GM08714 (cell line): ENCODE data around the gene PSRC1.
"Not testable (repeated sequence)": the region's sequence is repeated elsewhere in the genome, so short reads cannot be mapped to it uniquely, and the experiment has no call there.

ENCODE experiments used
- H3K4me3 ChIP-seq: fragments of 200-500 bp; sonication (Bioruptor generic); 2 replicates; pipeline ENCODE4 v1.5.1; 2014; ENCODE audit warnings: mild to moderate bottlenecking, low read length, inconsistent platforms
- ZNF274 ChIP-seq: IDR thresholded peaks from 2 replicates; pipeline ENCODE4 v1.6.1; 2012; ENCODE audit warnings: mild to moderate bottlenecking, low read depth, low read length

PSRC1 gene

DNA sequence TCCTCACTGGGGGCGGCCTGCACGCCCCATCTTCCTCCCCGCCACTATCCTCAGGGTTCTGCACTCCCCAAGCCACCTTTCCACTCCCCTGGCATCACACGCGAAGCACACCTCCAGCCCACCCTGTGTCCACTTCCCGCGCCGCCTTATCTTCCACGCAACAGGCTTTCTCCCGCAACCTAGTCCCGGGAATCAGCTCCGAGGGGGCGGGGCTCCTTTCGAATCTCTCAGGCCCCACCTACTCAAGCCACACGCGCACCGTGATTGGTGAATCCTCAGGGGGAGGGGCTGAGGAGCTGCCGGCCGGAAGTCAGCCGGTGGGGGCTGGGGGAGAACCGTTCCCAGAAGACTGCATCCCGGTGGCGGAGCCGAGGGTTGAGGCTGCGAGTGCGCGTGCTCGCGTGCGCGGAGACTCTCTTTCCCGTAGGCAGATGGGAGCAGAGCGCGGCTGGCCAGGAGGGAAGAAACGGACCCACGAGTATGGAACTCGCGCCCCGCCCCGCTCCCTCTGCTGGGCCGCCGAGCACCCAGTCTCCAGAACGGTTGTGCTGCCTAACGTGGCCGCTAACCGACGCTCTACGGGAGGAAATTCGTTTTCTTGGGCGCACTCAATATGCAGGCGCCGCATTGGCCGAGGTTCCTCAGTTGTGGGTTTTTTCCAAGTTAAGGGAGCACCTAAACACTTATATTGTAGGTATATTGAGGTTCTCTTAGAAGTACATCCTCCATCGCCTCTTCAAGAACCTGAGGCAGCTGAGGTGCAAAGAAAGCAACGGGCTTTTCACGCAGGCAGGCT lies at the start of gene PSRC1:
TSS of gene PSRC1 (minus strand) at position 194 of the 796 bp plus-strand sequence.
- H3K4me3 ChIP-seq, result peak within 1 kb of the TSS; percentile 71
- TF ChIP-seq ZNF274, result no peak

DNA sequence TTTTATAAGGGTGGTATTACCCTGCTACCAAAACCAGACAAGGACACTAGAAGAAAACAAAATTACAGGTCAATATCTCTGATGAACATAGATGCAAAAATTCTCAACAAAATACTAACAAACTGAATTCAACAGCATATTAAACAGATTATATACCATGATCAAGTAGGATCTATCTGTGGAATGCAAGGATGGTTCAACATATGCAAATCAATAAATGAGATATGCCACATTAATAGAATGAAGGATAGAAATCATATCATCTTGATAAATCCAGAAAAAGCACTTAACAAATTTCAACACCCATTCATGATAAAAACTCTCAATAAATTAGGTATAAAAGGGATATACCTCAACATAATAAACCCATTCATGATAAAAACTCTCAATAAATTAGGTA lies 48.2 kb upstream of the PSRC1 start:
- H3K4me3 ChIP-seq, result no peak overlapping the region
- TF ChIP-seq ZNF274, result no peak

DNA sequence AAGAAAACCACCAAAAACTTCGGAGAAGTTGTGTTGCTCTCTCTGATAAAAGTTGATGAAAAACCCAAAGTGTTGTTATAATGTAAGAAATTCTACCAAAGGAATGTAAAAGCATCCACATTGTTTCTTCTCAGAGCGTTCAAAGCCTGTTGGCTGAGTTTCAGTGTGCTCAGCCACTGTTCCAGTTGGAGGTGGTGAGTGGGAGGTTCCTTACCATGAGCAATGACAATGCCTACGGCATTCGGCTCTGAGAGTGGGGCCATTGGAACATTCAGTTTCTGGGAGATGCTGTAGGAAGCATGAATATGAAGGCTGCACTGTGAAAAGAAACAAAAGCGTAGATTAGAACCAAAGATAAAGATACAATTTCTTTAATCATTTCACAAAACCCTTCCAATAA lies 44.3 kb upstream of the PSRC1 start:
- H3K4me3 ChIP-seq, result no peak overlapping the region
- no peak for TF ChIP-seq ZNF274

DNA sequence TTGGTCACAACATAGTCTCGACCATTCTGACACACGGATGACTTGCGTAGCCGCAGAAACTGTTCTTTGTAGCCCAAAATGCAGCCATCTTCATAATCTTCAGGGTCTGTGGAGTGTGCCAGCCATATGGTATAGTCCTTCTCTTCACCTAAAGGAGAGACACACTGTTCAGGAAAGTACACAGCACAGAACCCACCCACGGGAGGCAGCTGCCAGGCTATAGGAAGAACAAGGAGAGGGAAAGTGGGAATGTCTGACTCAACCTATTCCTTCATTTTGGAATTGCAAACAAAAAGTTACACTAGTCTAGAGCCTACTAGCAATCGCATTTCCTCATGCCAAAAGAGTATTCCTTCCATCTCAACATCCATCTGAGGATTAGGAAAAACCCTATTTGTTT lies 40.0 kb upstream of the PSRC1 start:
- no peak overlapping the region for H3K4me3 ChIP-seq
- no peak for TF ChIP-seq ZNF274

DNA sequence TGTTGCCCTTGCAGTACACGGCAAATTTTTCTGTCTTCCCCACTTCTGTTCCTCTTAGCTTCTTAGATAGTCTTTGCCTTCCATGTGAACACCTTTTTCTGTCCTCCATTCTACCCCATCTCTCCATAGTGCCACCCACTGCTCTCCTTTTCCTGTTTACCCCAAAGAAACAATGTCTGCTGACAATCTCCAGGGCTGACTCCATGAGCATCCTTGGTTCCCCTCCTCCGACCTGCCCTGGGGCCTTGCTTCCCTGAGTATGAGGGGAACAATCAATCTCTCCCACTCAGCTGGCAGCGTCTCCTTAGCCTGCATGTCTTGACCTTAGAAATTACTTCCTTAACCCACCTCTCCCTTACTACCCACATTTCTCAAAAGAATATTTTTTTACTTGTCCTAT lies 36.2 kb upstream of the PSRC1 start:
- H3K4me3 ChIP-seq, result no peak overlapping the region
- TF ChIP-seq ZNF274, result no peak

DNA sequence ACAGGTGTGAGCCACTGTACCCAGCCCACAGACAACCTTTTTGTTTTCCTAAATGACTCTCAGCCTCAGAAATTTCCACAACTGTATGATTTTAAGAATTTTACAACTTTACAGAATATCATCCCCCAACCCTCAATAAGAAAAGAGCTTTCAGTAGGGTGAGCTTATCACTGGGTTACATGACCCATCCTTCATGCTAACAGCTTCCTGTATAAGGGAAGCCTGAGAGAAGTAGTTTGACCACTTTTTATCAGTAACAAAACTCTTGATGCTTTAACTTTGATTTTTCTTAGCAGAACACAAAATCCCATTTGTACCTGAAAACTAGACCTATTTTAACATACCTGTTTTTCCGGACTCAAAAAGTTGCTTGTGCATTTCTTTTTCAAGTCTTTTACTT lies 33.6 kb upstream of the PSRC1 start:
- H3K4me3 ChIP-seq, result no peak overlapping the region
- TF ChIP-seq ZNF274, result 0 out of 2 replicates have a peak, but pooled peaks have one; percentile 5

DNA sequence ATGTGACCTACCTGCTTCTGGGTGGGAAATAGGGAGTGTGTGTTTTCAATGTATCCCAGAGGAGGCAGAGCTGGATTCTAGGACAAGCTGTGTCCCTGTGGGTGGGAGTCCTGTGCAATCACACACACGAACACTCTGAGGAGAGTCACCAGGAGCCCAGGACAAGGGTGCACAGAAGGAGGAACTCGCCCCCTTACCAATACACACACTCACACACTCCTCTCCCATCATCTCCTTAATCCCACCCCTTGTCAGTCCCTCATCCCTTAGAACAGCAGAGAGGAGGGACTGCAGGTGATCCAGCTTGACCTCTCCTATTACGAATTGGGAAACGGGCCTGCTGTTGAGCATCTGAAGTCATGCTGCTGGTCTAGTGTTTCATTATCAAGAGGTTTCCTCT lies 32.3 kb upstream of the PSRC1 start:
- no peak for TF ChIP-seq ZNF274
- H3K4me3 ChIP-seq, result no peak overlapping the region

DNA sequence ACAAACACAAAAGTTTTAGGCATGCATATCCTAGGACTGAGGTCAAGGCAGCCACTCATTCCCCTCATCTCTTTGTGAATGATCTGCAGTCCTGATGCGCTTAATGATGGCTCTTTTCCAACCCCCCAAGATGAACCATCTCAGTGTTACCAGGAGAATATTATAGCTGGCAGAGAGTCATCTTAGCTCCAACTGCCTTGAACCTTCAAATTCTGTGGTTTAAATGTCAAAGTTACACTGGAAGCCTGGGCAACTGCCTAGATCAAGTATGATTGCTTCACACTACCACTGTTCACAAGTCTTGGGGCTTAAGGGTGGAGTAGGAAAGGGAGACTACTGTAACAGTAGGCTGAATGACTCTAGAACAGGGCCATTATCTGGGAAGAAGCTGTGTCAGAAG lies 31.9 kb upstream of the PSRC1 start:
- TF ChIP-seq ZNF274, result no peak
- H3K4me3 ChIP-seq, result no peak overlapping the region

DNA sequence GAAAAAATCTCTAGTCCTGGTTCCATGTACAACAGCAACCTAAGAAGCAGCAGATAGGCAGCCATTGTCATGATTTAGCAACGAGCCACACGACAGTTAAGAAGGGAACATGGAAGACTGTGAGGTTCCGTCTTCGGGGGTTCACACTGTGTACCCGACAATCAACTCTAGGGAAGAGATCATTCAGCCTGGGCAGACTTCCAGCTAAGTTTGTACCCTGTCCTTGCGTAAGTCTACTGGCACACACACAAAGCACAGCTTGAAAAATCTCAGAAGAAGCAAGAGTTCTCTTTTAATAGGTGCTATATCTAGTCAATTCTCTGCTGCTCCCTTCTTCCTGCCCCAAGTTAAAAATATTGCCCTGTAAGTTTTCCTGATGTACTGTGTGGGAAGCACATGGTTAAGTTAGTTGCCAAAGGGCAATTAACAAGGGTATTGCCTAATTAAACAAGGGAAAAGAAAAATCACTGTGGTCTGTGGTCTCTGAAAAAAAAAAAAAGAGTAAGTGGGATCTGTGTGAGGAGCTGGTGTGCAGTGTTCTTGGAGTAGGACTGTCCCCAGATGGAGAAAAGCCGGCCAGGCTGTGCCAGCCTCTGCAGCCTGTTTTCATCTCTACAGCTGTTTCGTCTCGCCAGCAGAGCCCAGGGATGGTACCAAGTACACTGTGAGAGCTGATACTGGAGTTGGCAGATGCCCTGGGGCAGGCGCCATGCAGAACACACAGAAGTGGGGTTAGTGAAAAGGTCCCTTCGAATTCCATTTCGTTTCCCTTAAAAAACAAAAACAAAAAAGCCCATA lies 30.2 kb upstream of the PSRC1 start:
- no peak for TF ChIP-seq ZNF274
- no peak overlapping the region for H3K4me3 ChIP-seq

DNA sequence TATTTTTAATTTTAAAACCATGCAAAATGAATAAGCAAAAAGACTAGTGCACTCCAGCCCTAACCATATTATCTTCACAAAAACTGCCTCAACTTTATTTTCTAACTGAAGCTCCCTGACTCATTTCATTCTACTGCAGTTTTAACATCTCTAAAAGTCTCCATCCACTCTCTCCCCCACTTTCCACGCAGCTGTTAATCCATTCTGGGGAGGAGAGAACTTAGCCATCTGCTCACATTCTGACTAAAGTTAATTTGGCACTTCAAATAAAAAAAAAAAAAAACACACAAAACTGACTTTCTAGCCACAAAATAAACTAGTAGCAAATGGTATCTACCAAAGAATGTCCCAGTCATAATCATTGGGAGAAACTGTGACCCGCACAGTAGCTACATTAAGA lies 29.3 kb upstream of the PSRC1 start:
- no peak for TF ChIP-seq ZNF274
- no peak overlapping the region for H3K4me3 ChIP-seq

DNA sequence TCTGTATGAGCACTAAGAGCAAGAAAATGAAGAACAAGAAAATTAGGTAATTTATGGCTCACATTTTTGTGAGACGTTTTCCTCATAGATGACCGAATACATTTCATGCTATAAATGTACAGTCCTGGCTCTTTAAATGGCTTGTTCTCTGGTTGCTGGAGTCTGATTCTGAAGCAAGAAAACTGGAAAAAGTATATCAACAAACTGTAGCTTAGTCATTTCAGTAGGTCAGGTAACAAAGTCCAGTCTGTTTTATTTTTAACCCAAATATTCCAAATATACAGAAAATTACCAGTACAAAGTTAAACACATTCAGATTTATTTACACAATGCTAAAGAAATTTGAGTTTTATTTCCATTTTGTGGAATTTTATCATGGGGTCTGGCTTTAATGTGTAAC lies 26.4 kb upstream of the PSRC1 start:
- no peak for TF ChIP-seq ZNF274
- no peak overlapping the region for H3K4me3 ChIP-seq

DNA sequence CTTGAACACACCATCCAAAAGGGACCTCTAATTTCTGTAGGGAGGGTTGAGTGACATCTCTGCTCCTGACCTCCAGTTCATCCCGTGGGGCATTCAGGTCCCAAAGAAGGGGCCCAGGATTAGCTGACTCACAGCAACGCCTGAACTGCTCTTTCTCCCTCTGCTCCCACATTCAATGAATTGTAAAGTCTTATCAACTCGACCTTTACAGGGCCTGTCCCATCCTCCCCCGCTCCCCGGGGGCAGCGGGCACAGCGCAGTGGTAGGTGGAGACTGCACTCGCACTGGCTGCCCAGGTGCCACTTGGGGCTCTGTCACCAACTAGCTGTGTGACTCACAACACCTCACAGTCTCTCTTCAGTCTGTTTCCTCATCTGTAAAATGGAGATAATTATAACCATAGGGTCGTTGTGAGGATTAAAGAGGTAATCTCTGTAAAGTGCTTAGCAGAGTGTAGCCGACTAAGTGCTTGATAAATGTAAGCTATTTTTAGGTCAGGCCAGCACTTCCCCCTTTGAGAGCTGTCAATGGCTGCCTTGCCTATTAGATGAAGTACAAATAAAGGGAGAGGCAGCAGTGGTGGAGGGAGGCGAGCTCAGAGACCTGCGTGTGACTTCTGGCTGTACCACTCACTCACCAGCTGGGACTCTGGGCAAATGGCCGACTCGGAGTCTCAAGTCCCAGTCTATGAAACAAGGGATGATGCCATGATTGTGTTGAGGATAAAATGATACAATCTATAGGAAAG lies 24.5 kb upstream of the PSRC1 start:
- TF ChIP-seq ZNF274, result no peak
- H3K4me3 ChIP-seq, result no peak overlapping the region

DNA sequence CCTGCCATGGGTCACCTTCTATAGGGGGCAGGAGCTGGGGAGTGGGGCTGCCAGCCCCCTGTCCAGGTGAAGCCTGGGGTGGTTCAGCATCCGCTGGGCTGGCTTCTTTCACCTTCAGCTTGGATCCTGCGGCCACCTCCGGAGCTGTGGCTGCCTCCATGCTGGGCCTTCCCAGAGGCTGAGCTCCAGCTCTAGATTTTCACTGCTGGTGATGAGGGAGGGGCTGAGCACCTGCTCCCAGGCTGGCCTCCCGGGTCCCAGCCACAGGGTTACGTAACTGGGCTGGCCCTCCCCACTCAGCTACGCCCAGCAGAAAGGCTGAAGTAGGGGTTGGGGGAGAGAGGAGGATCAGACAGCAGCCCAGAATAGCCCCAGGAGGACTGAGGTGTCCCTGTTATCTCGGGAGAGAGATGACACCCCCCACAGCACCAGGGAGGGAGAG lies 23.9 kb upstream of the PSRC1 start, which contains the start of gene MYBPHL:
TSS of gene MYBPHL (minus strand) at position 180 of the 442 bp plus-strand sequence. CDS start at position 160, 20 bp downstream.
- no peak for TF ChIP-seq ZNF274
- no peak within 1 kb of the TSS for H3K4me3 ChIP-seq

DNA sequence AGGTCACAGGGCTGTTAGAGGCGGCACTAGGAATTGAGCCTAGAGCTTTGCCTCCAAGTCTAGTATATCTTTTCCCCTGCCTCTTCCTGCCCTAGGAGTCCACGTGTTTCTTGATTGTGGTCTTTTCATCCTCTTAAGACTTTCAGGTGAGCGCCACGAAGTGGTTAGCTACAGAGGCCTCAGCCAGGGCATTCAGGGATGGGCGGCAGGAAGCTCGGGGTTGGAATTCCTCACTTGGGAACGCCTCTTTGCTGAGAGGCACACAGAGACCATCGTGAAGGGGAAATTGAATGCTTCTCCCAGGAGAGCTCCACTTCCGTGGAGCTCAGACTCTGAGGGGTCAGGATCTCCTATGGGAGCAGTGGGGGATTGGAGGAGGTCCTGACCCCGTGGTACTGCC lies 23.0 kb upstream of the PSRC1 start:
- H3K4me3 ChIP-seq, result not testable (repeated sequence)
